Amniotic stem cell (primary cell): ENCODE data around the gene STK24.

Experiments used
- DNase-seq: peaks from one replicate; lab custom pipeline; 2025; lab: John Stamatoyannopoulos, UW

STK24 gene

GRCh38 chr13:98532254-98532653 is 44.7 kb downstream of the STK24 start:
- no peak for DNase-seq

- DNase-seq: no peak
Observed at GRCh38 chr13:98530217-98530616, 46.7 kb downstream of the STK24 start.

- DNase-seq: no peak
Observed at GRCh38 chr13:98529171-98529570, 47.7 kb downstream of the STK24 start.

DNA sequence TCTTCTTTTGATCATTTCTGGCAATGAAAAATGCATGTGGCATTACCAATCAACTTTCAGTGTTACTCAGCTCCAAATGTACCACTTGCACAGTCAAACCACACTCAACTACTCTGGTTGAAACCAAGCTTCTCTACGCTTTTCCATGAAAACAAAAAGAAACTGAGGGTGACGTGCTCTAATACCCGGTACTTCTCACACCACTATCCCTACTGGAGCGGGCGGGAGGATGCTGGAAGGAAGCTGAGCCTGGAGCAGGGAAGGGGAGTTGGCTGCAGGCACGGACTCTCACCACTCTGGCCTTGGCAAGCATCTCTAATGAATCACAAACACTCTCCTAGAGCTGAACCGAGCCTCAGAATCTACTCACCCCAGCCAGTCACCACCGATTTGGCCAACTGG is 48.2 kb downstream of the STK24 start:
- no peak for DNase-seq

- DNase-seq: no peak
Observed at GRCh38 chr13:98527526-98527925, 49.4 kb downstream of the STK24 start.

GRCh38 chr13:98526182-98526512 is 50.8 kb downstream of the STK24 start:
- no peak for DNase-seq

- no peak for DNase-seq
Observed at GRCh38 chr13:98525456-98526181, 51.3 kb downstream of the STK24 start.

- DNase-seq: no peak
Observed at GRCh38 chr13:98524793-98525192, 52.1 kb downstream of the STK24 start.

GRCh38 chr13:98524391-98524790 is 52.5 kb downstream of the STK24 start:
- DNase-seq: no peak

- DNase-seq: no peak
Observed at GRCh38 chr13:98523455-98524102, 53.3 kb downstream of the STK24 start.

DNA sequence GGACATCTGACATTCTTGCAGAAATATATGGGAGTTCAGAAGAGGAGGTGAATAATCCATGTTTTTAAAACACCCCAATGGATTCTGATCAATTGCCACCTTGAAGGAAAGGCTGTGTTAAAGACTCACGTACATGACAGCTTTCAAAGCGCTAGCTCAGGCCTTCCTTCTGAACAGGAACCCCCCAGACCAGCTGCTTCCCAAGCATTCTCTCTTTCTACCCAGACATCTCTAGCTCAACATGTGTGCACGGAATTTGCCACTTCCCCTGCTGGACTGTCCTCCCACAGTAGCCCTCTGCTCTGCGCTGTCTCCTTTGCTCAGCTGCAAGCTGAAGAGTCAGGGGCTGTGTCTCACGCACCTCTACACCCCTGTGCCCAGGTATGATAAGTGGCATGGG is 54.5 kb downstream of the STK24 start:
- no peak for DNase-seq

DNA sequence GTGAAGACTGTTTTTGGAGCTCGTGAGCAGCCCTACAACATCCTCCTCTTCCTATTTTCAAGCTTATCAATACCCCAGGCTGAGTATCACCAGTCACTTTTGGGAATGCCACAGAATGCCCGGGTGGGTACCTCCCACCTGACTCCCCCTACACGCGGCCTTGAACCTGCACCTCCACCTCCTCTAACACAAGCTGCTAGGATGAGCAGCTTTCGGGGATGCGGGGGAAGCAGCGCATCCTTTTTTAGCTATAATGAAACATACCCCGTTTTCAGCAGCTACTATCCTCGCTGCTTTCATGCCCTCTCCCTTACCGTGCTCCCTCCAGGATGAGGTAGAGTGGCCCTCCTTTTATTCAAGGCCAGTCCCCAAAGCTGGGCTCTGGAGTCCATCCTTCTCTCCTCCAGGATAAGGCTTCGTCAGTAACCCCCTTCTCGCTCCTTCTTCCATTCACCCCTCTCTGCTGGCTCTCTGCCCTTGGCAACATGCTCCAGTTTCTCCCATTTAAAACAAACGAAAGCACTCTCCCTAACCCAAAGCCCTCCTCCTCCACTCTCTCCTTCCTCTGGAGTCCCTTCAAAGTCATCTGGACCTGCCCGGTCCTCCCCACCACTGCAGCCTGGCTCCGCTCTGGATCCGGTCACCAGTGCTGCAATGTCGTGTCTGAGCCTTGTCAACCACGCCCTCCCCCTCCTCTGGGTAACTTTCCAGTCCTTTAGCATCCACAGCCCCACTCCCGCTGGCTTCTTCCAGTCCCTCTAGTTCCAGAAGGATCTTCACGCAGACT is 55.3 kb downstream of the STK24 start:
- no peak for DNase-seq

- DNase-seq: no peak
Observed at GRCh38 chr13:98520674-98521449, 56.0 kb downstream of the STK24 start.

GRCh38 chr13:98519976-98520375 is 56.9 kb downstream of the STK24 start:
- no peak for DNase-seq

GRCh38 chr13:98517576-98518310 is 59.2 kb downstream of the STK24 start:
- DNase-seq: no peak

DNA sequence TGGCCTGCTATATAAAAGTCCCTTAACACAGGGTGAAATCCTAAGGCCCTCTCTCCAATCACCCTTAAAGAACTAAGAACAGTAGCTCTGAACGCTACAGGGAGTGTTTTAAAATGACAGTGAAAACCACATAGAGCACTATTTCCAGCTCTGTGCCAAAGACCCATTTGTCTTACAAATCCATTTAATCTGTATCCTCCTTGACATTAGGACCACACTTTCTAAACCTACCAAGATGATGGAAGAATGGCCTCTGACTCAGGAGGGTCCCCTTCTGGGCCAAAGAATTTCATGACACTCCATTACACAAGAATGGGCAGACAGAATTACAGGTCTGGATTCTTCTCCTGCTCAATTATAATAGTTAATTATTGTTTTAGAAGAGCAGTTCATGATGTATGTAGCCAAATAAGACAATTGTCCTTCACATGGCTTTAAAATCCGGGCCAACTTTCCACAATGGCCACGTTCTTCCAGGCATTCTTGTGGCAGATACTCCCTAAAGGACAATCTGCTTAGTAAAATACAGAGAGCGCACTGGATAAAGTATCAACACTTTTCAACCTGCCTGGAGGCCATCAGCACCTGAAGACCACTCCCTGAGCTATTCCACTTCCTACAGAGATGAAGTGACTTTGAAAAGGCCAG is 61.0 kb downstream of the STK24 start:
- no peak for DNase-seq

GRCh38 chr13:98514288-98514687 is 62.6 kb downstream of the STK24 start:
- no peak for DNase-seq

DNA sequence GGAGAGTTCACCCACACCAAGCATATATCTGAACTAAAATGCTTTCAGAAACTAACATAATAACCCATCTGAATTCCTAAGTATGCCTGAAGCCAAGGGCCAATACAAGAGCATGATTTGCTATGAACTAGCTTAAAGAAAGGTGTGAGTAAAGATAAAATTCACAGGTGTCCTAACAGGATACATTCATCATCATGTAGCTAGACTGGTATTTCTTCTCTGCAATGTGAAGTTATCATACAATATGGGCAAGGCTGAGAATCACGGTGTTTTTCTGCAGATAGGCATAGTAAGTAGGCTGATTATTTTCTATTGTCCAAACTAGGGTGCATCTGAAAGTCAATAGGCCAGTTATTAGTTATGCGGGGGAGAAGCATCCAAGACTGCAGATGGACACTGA is 63.1 kb downstream of the STK24 start:
- DNase-seq: no peak

GRCh38 chr13:98512774-98513665 is 63.9 kb downstream of the STK24 start:
- no peak for DNase-seq

- no peak for DNase-seq
Observed at GRCh38 chr13:98511435-98511834, 65.5 kb downstream of the STK24 start.
